ENCODE results near the gene PFN4. TPM values are rescaled to one million over a fixed set of nuclear protein-coding genes. Genes with fewer than 3 reads are reported as not detected.
"Not testable (repeated sequence)": the region's sequence is repeated elsewhere in the genome, so short reads cannot be mapped to it uniquely, and the experiment has no call there.

Gene PFN4
- total RNA-seq, 2 experiments from 2014 or later = 0.40 TPM; not detected in 1

DNA sequence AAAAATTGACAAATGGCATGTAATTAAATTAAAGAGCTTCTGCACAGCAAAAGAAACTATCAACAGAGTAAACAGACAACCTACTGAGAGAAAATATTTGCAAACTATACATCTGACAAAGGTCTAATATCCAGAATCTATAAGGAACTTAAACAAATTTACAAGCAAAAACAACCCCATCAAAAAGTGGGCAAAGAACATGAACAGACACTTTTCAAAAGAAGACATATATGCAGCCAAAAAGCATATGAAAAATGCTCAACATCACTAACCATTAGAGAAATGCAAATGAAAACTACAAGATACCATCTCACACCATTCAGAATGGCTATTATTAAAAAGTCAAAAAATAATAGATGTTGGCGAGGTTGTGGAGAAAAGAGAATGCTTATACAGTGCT lies 13.7 kb downstream of the PFN4 start:
- POLR2A ChIA-PET = not testable (repeated sequence)

DNA sequence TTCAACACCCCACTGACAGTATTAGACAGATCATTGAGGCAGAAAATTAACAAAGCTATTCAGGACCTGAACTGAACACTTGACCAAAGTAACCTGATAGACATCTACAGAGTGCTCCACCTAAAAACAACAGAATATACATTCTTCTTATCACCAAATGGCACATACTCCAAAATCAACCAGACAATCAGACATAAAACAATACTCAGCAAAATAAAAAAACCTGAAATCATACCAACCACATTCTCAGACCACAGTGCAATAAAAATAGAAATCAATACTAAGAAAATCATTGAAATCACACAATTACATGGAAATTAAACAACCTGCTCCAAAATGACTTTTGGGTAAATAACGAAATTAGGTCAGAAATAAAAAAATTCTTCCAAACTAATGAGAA lies 15.8 kb downstream of the PFN4 start:
- Mint-ChIP-seq H3K4me1 (ENCODE audit: low read depth) (no peaks in the 10 kb centered on the region), H3K27me3 (no peaks in the 10 kb centered on the region), H3K27ac (no peak overlapping the region), H3K36me3 (peaks cover 5% of the 10 kb centered on the region), H3K9me3 (peaks cover 28% of the 10 kb centered on the region), H3K4me3 (no peak overlapping the region)
- POLR2A ChIA-PET = no interaction called here
- no peak for DNase-seq
- intact Hi-C loops (cut with micrococcal nuclease) = no loop called here
- CTCF ChIA-PET = no interaction called here

More for the DNA sequence above, 13.7 kb downstream of the PFN4 start:
- H3K27me3 Mint-ChIP-seq; DNase-seq; intact Hi-C loops (cut with micrococcal nuclease); H3K27ac Mint-ChIP-seq; H3K36me3 Mint-ChIP-seq; H3K4me3 Mint-ChIP-seq; CTCF ChIA-PET; H3K4me1 Mint-ChIP-seq (ENCODE audit: low read depth): not testable (repeated sequence)
- peaks cover 28% of the 10 kb centered on the region for H3K9me3 Mint-ChIP-seq

DNA sequence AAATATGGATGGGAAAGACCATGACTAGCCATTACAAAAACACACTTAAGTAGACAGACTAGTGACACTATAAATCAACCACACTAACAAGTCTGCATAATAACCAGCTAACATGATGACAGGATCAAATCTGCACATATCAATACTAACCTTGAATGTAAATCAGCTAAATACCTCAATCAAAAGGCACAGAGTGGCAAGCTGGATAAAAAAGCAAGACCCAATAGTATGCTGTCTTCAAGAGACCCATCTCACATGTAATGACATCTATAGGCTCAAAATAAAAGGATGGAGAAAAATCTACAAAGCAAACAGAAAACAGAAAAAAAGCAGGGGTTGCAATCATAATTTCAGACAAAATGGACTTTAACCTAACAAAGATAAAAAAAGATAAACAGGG lies 16.3 kb downstream of the PFN4 start:
- no peak for DNase-seq
- intact Hi-C loops (cut with micrococcal nuclease) = no loop called here
- Mint-ChIP-seq H3K36me3 (peaks cover 9% of the 10 kb centered on the region), H3K9me3 (peaks cover 28% of the 10 kb centered on the region), H3K27me3 (no peaks in the 10 kb centered on the region), H3K4me1 (ENCODE audit: low read depth) (no peaks in the 10 kb centered on the region), H3K27ac (no peak overlapping the region), H3K4me3 (no peak overlapping the region)
- CTCF ChIA-PET = no interaction called here
- POLR2A ChIA-PET = no interaction called here

DNA sequence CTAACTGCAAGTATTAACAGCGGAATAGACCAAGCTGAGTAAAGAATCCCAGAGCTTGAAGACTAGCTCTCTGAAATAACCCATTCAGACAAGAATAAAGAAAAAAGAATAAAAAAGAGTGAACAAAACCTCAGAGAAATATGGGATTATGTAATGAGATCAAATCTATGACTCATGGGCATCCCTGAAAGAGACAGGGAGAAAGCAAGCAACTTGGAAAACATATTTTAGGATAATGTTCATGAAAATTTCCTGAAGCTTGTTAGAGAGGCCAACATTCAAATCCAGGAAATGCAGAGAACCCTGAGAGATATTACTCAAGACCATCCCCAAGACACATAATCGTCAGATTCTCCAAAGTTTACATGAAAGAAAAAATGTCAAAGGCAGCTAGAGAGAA lies 17.3 kb downstream of the PFN4 start:
- no peak overlapping the region for H3K27ac Mint-ChIP-seq
- no peaks in the 10 kb centered on the region for H3K27me3 Mint-ChIP-seq
- no peaks in the 10 kb centered on the region for H3K4me1 Mint-ChIP-seq (ENCODE audit: low read depth)
- intact Hi-C loops (cut with micrococcal nuclease) = no loop called here
- no peak for DNase-seq
- ChIA-PET CTCF (no interaction called here), POLR2A (no interaction called here)
- peaks cover 11% of the 10 kb centered on the region for H3K36me3 Mint-ChIP-seq
- no peak overlapping the region for H3K4me3 Mint-ChIP-seq
- peaks cover 30% of the 10 kb centered on the region for H3K9me3 Mint-ChIP-seq

DNA sequence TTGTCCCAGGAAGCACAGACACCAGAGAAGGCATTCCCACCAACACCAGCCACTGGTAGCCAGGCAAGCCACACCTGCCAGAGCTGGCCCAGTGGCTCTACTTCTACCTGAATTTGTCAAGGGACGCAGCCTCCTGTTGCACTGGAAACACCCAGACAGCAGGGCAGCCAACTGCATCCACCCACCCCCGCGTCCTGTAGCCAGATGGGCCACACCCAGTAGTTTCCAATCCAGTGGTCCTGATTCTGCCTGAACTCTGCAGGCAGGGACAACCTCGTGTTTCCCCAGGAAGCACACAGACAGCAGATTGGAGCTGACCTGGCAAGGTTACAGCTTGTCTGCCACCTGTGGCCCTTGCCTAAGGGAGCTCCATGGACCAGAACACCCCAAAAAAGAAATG lies 18.2 kb downstream of the PFN4 start:
- Mint-ChIP-seq H3K27me3 (no peaks in the 10 kb centered on the region), H3K4me1 (ENCODE audit: low read depth) (no peaks in the 10 kb centered on the region), H3K4me3 (no peak overlapping the region), H3K9me3 (peaks cover 33% of the 10 kb centered on the region), H3K36me3 (peaks cover 15% of the 10 kb centered on the region), H3K27ac (no peak overlapping the region)
- POLR2A ChIA-PET = no interaction called here
- intact Hi-C loops (cut with micrococcal nuclease) = no loop called here
- CTCF ChIA-PET = no interaction called here
- DNase-seq = no peak

DNA sequence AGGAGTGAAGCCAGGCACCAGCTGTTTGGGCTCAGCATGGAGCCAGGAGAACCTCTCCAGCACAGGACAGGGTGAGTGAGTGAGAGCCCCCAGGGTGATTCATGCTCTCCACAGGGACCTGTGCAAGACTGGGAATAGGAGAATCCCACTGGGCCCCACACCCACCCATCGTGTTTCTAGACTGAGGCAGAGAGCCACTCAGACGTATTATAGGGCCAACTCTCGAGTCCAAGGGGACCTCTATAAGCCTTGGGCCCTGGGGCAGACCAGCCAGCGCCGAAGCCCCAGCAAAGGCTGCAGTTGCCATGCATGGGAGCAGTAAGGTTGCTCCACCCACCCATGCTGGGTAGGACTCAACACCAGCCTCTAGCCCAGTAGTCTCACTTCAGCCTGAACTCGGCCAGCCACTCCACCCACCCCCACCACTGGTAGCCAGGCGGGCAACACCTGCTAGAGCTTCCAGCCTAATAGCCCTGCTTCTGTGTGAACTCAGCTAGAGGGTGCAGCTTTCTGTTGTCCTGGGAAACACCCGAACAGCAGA lies 19.0 kb downstream of the PFN4 start:
- peaks cover 15% of the 10 kb centered on the region for H3K36me3 Mint-ChIP-seq
- no peak overlapping the region for H3K27ac Mint-ChIP-seq
- POLR2A ChIA-PET = no interaction called here
- no peak overlapping the region for H3K4me3 Mint-ChIP-seq
- no peaks in the 10 kb centered on the region for H3K27me3 Mint-ChIP-seq
- no peak for DNase-seq
- H3K4me1 Mint-ChIP-seq (ENCODE audit: low read depth) = no peaks in the 10 kb centered on the region
- H3K9me3 Mint-ChIP-seq = peaks cover 37% of the 10 kb centered on the region
- intact Hi-C loops (cut with micrococcal nuclease) = no loop called here
- CTCF ChIA-PET = no interaction called here

DNA sequence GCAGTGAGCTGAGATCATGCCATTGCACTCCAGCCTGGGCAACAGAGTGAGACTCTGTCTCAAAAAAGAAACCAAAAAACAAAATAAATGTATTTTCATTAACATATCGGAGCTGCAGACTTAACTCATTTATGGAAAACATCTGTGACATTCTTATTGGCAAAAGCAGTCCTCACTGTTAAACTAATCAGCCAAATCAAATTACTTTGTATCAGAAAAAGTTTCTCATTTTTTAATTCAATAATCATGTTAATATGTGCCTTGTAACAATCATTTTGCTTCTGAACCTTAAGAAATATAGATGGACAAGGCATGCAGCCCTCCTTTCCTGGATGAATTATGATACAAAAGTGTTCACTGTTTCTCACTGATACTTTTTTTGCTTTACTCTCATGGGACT lies 20.5 kb downstream of the PFN4 start:
- POLR2A ChIA-PET = interaction anchor here (0.7 kb wide), 1 partner anchor 10 kb away, joined by 3 read pairs; no protein-coding TSS in a partner anchor

DNA sequence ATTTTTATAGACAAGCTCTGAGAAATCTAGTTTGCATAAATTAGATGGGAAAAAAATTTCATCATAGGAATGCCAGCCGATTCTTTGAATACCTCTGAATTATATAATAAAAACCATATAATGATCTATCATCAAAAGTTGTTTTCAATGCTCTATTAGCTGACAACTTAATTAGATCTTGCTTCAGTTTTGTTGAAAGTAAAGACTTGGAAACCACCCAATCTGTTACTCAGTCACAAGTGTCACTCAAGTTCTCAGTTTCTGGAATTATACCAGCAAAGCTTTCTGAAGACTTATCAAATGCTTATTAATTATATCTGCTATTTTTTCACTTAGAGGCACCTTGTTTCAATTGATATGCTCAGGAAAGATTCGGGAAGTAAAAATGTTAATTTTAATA lies 21.1 kb downstream of the PFN4 start:
- peaks cover 15% of the 10 kb centered on the region for H3K36me3 Mint-ChIP-seq
- H3K27ac Mint-ChIP-seq = no peak overlapping the region
- no peaks in the 10 kb centered on the region for H3K27me3 Mint-ChIP-seq
- peaks cover 22% of the 10 kb centered on the region for H3K9me3 Mint-ChIP-seq
- no peak for DNase-seq
- intact Hi-C loops (cut with micrococcal nuclease) = no loop called here
- H3K4me3 Mint-ChIP-seq = no peak overlapping the region
- POLR2A ChIA-PET = interaction anchor here (0.7 kb wide), 1 partner anchor 11 kb away, joined by 3 read pairs; no protein-coding TSS in a partner anchor
- no peaks in the 10 kb centered on the region for H3K4me1 Mint-ChIP-seq (ENCODE audit: low read depth)
- CTCF ChIA-PET = interaction anchor here (0.6 to 1.2 kb wide), 3 partner anchors 18 to 169 kb away, joined by 3 read pairs; partner anchors contain the start of gene TP53I3

More for the DNA sequence above, 20.5 kb downstream of the PFN4 start:
- H3K4me3 Mint-ChIP-seq = no peak overlapping the region
- peaks cover 15% of the 10 kb centered on the region for H3K36me3 Mint-ChIP-seq
- no peak overlapping the region for H3K27ac Mint-ChIP-seq
- no peaks in the 10 kb centered on the region for H3K4me1 Mint-ChIP-seq (ENCODE audit: low read depth)
- CTCF ChIA-PET = interaction anchor here (1.0 to 1.2 kb wide), 2 partner anchors 19 to 61 kb away, joined by 3 read pairs; partner anchors contain the start of gene TP53I3
- peaks cover 27% of the 10 kb centered on the region for H3K9me3 Mint-ChIP-seq
- no peak for DNase-seq
- no peaks in the 10 kb centered on the region for H3K27me3 Mint-ChIP-seq
- intact Hi-C loops (cut with micrococcal nuclease) = no loop called here

DNA sequence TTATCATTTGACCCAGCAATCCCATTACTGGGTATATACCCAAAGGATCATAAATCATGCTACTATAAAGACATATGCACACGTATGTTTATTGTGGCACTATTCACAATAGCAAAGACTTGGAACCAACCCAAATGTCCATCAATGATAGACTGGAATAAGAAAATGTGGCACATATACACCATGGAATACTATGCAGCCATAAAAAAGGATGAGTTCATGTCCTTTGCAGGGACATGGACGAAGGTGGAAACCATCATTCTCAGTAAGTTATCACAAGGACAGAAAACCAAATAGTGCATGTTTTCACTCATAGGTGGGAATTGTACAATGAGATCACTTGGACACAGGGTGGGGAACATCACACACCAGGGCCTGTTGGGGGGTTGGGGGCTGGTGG lies 22.4 kb downstream of the PFN4 start:
- H3K27me3 Mint-ChIP-seq; DNase-seq; intact Hi-C loops (cut with micrococcal nuclease); H3K4me1 Mint-ChIP-seq (ENCODE audit: low read depth); CTCF ChIA-PET; H3K27ac Mint-ChIP-seq; H3K4me3 Mint-ChIP-seq; POLR2A ChIA-PET: not testable (repeated sequence)
- peaks cover 13% of the 10 kb centered on the region for H3K9me3 Mint-ChIP-seq
- H3K36me3 Mint-ChIP-seq = peaks cover 15% of the 10 kb centered on the region

DNA sequence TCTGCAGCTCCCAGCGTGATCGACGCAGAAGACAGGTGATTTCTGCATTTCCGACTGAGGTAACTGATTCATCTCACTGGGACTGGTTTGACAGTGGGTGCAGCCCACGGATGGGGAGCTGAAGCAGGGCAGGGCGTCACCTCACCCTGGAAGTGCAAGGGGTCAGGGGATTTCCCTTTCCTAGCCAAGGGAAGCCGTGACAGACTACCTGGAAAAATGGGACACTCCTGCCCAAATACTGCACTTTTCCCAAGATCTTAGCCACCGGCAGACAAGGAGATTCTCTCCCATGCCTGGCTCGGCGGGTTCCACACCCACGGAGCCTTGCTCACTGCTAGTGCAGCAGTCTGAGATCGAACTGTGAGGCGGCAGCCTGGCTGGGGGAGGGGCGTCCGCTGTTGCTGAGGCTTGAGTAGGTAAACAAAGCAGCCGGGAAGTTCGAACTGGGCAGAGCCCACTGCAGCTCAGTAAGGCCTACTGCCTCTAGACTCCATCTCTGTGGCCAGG lies 27.9 kb downstream of the PFN4 start:
- H3K27me3 Mint-ChIP-seq; POLR2A ChIA-PET; H3K36me3 Mint-ChIP-seq; intact Hi-C loops (cut with micrococcal nuclease); H3K9me3 Mint-ChIP-seq; DNase-seq; H3K27ac Mint-ChIP-seq; H3K4me1 Mint-ChIP-seq (ENCODE audit: low read depth); H3K4me3 Mint-ChIP-seq: not testable (repeated sequence)
- CTCF ChIA-PET = interaction anchor here (1.2 kb wide), 1 partner anchor 11 kb away, joined by 3 read pairs; the partner anchor contains the start of gene TP53I3

DNA sequence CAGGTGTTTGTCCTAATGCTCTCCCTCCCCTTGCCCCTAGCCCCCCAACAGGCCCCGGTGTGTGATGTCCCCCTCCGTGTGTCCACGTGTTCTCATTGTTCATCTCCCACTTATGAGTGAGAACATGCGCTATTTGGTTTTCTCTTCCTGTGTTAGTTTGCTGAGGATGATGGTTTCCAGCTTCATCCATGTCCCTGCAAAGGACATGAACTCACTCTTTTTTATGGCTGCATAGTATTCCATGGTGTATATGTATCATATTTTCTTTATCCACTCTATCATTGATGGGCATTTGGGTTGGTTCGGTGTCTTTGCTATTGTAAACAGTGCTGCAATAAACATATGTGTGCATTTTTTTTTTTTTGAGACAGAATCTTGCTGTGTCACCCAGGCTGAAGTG lies 29.9 kb downstream of the PFN4 start:
- H3K36me3 Mint-ChIP-seq = peaks cover 11% of the 10 kb centered on the region
- H3K9me3 Mint-ChIP-seq; H3K4me1 Mint-ChIP-seq (ENCODE audit: low read depth); POLR2A ChIA-PET; DNase-seq; intact Hi-C loops (cut with micrococcal nuclease); CTCF ChIA-PET; H3K27me3 Mint-ChIP-seq; H3K4me3 Mint-ChIP-seq; H3K27ac Mint-ChIP-seq: not testable (repeated sequence)

DNA sequence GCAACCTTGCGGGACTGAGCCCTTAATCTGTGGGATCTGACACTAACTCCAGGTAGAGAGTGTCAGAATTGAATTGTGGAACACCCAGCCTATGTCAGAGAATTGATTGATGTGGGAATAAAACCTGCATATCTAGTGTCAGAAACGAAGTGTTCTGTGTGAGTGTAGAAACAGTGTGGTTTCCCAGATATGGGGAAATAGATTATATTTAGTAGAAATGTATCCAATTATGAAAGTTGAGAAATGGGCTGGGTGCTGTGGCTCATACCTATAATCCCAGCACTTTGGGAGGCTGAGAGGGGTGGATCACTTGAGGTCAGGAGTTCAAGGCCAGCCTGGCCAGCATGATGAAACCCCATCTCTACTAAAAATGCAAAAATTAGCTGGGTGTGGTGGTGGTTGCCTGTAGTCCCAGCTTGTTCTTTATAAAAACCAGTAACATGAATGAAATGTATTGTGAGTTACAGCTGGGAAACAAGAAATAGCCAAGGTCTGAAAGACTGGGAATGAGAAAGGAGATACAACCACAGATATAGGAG lies 34.2 kb downstream of the PFN4 start:
- DNase-seq = no peak
- Mint-ChIP-seq H3K27me3 (no peaks in the 10 kb centered on the region), H3K4me3 (no peak overlapping the region), H3K4me1 (ENCODE audit: low read depth) (peaks cover 5% of the 10 kb centered on the region), H3K36me3 (peaks cover 3% of the 10 kb centered on the region), H3K27ac (no peak overlapping the region), H3K9me3 (no peaks in the 10 kb centered on the region)
- ChIA-PET CTCF (interaction anchor here (1.0 to 1.5 kb wide), 2 partner anchors 10 to 264 kb away, joined by 3 to 4 read pairs; no protein-coding TSS in a partner anchor), POLR2A (no interaction called here)
- intact Hi-C loops (cut with micrococcal nuclease) = no loop called here

DNA sequence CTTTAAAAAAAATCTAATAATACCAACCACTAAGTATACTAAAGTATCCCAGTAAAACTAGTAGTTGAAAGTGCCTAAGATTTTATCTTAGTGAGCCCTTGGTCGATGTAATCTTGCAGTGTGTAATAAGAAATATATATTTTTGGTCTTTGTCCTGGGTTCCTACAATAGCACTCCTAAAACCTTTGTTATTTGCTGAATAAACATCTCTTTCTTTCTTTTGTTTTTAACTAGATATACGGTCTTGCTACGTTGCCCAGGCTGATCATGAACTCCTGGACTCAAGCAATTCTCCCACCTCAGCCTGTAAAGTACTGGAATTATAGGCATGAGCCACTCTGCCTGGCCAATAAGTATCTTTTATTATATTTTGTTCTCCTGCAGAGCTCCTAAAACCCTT lies 36.1 kb downstream of the PFN4 start:
- CTCF ChIA-PET = interaction anchor here (1.2 kb wide), 1 partner anchor 8 kb away, joined by 3 read pairs; no protein-coding TSS in a partner anchor
- H3K9me3 Mint-ChIP-seq = no peaks in the 10 kb centered on the region
- no peaks in the 10 kb centered on the region for H3K27me3 Mint-ChIP-seq
- intact Hi-C loops (cut with micrococcal nuclease) = no loop called here
- no peak for DNase-seq
- H3K4me3 Mint-ChIP-seq = no peak overlapping the region
- POLR2A ChIA-PET = no interaction called here
- peaks cover 3% of the 10 kb centered on the region for H3K36me3 Mint-ChIP-seq
- H3K27ac Mint-ChIP-seq = no peak overlapping the region
- H3K4me1 Mint-ChIP-seq (ENCODE audit: low read depth) = peaks cover 14% of the 10 kb centered on the region
